H1 (cell line): Measurements from ENCODE around the gene PARS2. TPM values are rescaled to one million over a fixed set of nuclear protein-coding genes. Genes with fewer than 3 reads are reported as not detected.

ENCODE experiments used
- CTCF ChIA-PET: fragments of 300-600 bp; sonication (Branson Sonifier 250); formaldehyde crosslinking; loops from one replicate; lab custom pipeline; 2021; ENCODE audit not compliant: partially characterized antibody; lab: Charles Lee
- POLR2A ChIA-PET: fragments of 300-600 bp; sonication (Branson Sonifier 250); formaldehyde crosslinking; loops from one replicate; lab custom pipeline; 2021; ENCODE audit warnings: inconsistent platforms; ENCODE audit not compliant: partially characterized antibody; lab: Charles Lee
- DNase-seq, 2 experiments: peaks; one replicate each; pipeline versions ENCODE4 v3.0.0 to v3.0.0-alpha.2; 2010 to 2022; ENCODE audit warnings: low spot score in 2 of 2, low read depth in 1 of 2, mixed read lengths in 1 of 2
- FAIRE-seq: peaks from 2 replicates; lab custom pipeline; 2011; peaks lifted over from hg19 to GRCh38; lab: Jason Lieb, UNC
- H2AFZ ChIP-seq: 2 replicates; pipeline ENCODE4 v1.8.1; 2012; ENCODE audit warnings: low read length, inconsistent platforms
- H2AK5ac ChIP-seq: 2 replicates; pipeline ENCODE4 v1.6.1; 2013; ENCODE audit warnings: low read depth, low read length
- H2BK120ac ChIP-seq: replicated peaks from 2 replicates; pipeline ENCODE3; 2013; ENCODE audit warnings: low read depth, low read length, inconsistent platforms
- H2BK12ac ChIP-seq: 2 replicates; pipeline ENCODE4 v1.6.1; 2013; ENCODE audit warnings: low read depth, low read length
- H2BK15ac ChIP-seq: 2 replicates; pipeline ENCODE4 v1.6.1; 2013; ENCODE audit warnings: low read length
- H2BK20ac ChIP-seq: 2 replicates; pipeline ENCODE4 v1.6.1; 2013; ENCODE audit warnings: low read length
- H2BK5ac ChIP-seq: 2 replicates; pipeline ENCODE4 v1.6.1; 2013; ENCODE audit warnings: low read depth, low read length
- H3K14ac ChIP-seq: 2 replicates; pipeline ENCODE4 v1.6.1; 2013; ENCODE audit warnings: inconsistent platforms; ENCODE audit not compliant: insufficient read length
- H3K18ac ChIP-seq: 2 replicates; pipeline ENCODE4 v1.6.1; 2013; ENCODE audit warnings: low read length; ENCODE audit errors: extremely low read depth
- H3K23ac ChIP-seq: 2 replicates; pipeline ENCODE4 v1.6.1; 2013; ENCODE audit warnings: inconsistent platforms; ENCODE audit not compliant: insufficient read length
- H3K23me2 ChIP-seq: 2 replicates; pipeline ENCODE4 v1.6.1; 2013; ENCODE audit warnings: low read depth, low read length
- H3K27ac ChIP-seq: 2 replicates; pipeline ENCODE4 v1.6.1; 2011; ENCODE audit warnings: low read depth, low read length, inconsistent platforms
- H3K27me3 ChIP-seq, 4 experiments: replicated peaks in 1 of 4; 1 replicate in 1 of 4; 2 replicates in 3 of 4; pipeline versions ENCODE4 v1.6.1 to v1.8.1; 2011 to 2013; ENCODE audit warnings: low read length in 3 of 4, mild to moderate bottlenecking in 3 of 4, inconsistent platforms in 2 of 4, mixed read lengths in 2 of 4, moderate library complexity in 1 of 4; ENCODE audit not compliant: control insufficient read depth in 3 of 4, insufficient read depth in 3 of 4; ENCODE audit errors: extremely low read depth in 1 of 4
- H3K36me3 ChIP-seq, 4 experiments: 2 replicates each; pipeline versions ENCODE4 v1.6.1 to v1.8.1; 2011 to 2013; ENCODE audit warnings: mild to moderate bottlenecking in 4 of 4, low read length in 3 of 4, moderate library complexity in 2 of 4, control low read depth in 1 of 4, inconsistent platforms in 1 of 4; ENCODE audit not compliant: insufficient read depth in 4 of 4, control insufficient read depth in 2 of 4
- H3K4ac ChIP-seq: replicated peaks from 2 replicates; pipeline ENCODE3; 2013; ENCODE audit warnings: low read length, low read depth, mixed read lengths, inconsistent platforms; ENCODE audit not compliant: insufficient read length
- H3K4me1 ChIP-seq, 4 experiments: replicated peaks in 1 of 4; 1 replicate in 1 of 4; 2 replicates in 3 of 4; pipeline versions ENCODE4 v1.6.1 to v1.8.1; 2011 to 2013; ENCODE audit warnings: low read length in 3 of 4, inconsistent platforms in 2 of 4, mixed read lengths in 1 of 4; ENCODE audit not compliant: insufficient read depth in 4 of 4, control insufficient read depth in 3 of 4
- H3K4me2 ChIP-seq, 2 experiments: 2 replicates each; pipeline versions ENCODE4 v1.6.1 to v1.8.1; 2011 to 2013; ENCODE audit warnings: low read depth in 2 of 2, low read length in 2 of 2, control low read depth in 1 of 2, inconsistent platforms in 1 of 2, mild to moderate bottlenecking in 1 of 2; ENCODE audit not compliant: insufficient read depth in 1 of 2
- H3K4me3 ChIP-seq, 4 experiments: fragments of 200-600, 300-600 bp in 1 of 4; sonication (generic), shearing (Covaris generic), sonication (Bioruptor Twin) in 1 of 4; 2 replicates each; pipeline versions ENCODE4 v1.5.1 to v1.8.1; 2011 to 2016; ENCODE audit warnings: low read length in 4 of 4, low read depth in 3 of 4, control low read depth in 2 of 4, inconsistent platforms in 2 of 4, mild to moderate bottlenecking in 2 of 4, mixed read lengths in 1 of 4, moderate library complexity in 1 of 4; ENCODE audit not compliant: insufficient read depth in 2 of 4; ENCODE audit errors: extremely low read depth in 1 of 4
- H3K56ac ChIP-seq: replicated peaks from 2 replicates; pipeline ENCODE3; 2013; ENCODE audit warnings: low read depth, mild to moderate bottlenecking, mixed read lengths, low read length, inconsistent platforms; ENCODE audit not compliant: insufficient read length
- H3K79me1 ChIP-seq: 2 replicates; pipeline ENCODE4 v1.6.1; 2013; ENCODE audit warnings: low read depth, low read length, control low read depth
- H3K79me2 ChIP-seq, 2 experiments: 2 replicates each; pipeline versions ENCODE4 v1.6.1 to v1.8.1; 2012 to 2013; ENCODE audit warnings: low read length in 2 of 2, mild to moderate bottlenecking in 2 of 2, inconsistent platforms in 1 of 2; ENCODE audit not compliant: insufficient read depth in 2 of 2, control insufficient read depth in 1 of 2
- H3K9ac ChIP-seq, 4 experiments: replicated peaks in 1 of 4; 1 replicate in 1 of 4; 2 replicates in 3 of 4; pipeline versions ENCODE4 v1.6.1 to v1.8.1; 2011 to 2013; ENCODE audit warnings: low read depth in 3 of 4, low read length in 3 of 4, control low read depth in 2 of 4, mild to moderate bottlenecking in 2 of 4, moderate library complexity in 2 of 4, inconsistent platforms in 1 of 4; ENCODE audit errors: extremely low read depth in 1 of 4
- H3K9me3 ChIP-seq, 2 experiments: 2 replicates each; pipeline versions ENCODE4 v1.6.1 to v1.8.1; 2012 to 2013; ENCODE audit warnings: mild to moderate bottlenecking in 2 of 2, moderate library complexity in 2 of 2, control low read depth in 1 of 2, inconsistent platforms in 1 of 2, low read depth in 1 of 2, low read length in 1 of 2, mixed read lengths in 1 of 2; ENCODE audit not compliant: insufficient read depth in 2 of 2
- H4K20me1 ChIP-seq, 2 experiments: replicated peaks in 1 of 2; 2 replicates each; pipeline versions ENCODE3 to v1.8.1; 2011 to 2013; ENCODE audit warnings: inconsistent platforms in 2 of 2, low read length in 2 of 2, mild to moderate bottlenecking in 1 of 2; ENCODE audit not compliant: insufficient read depth in 2 of 2, control insufficient read depth in 1 of 2
- H4K5ac ChIP-seq: 2 replicates; pipeline ENCODE4 v1.6.1; 2013; ENCODE audit warnings: low read length, low read depth, mixed read lengths, inconsistent platforms; ENCODE audit not compliant: insufficient read length
- H4K8ac ChIP-seq: 2 replicates; pipeline ENCODE4 v1.8.0; 2013; ENCODE audit warnings: mild to moderate bottlenecking, moderate library complexity, low read length, inconsistent platforms; ENCODE audit not compliant: insufficient read depth; ENCODE audit errors: extremely low read depth
- H4K91ac ChIP-seq: replicated peaks from 2 replicates; pipeline ENCODE3; 2013; ENCODE audit warnings: low read length, mixed read lengths, inconsistent platforms; ENCODE audit not compliant: insufficient read length
- CHD1 ChIP-seq: IDR thresholded peaks from 2 replicates; pipeline ENCODE4 v1.6.1; 2012; ENCODE audit warnings: low read depth, low read length, improper control_type of control experiment
- FOSL1 ChIP-seq: IDR thresholded peaks from 2 replicates; pipeline ENCODE4 v1.6.1; 2011; ENCODE audit warnings: mild to moderate bottlenecking, low read depth, low read length, moderate library complexity; ENCODE audit not compliant: insufficient read depth
- POLR2A ChIP-seq, 2 experiments: IDR thresholded peaks; 1 replicate in 1 of 2; 2 replicates in 1 of 2; pipeline ENCODE4 v1.6.1; 2011; ENCODE audit warnings: low read depth in 2 of 2, low read length in 2 of 2, mild to moderate bottlenecking in 2 of 2; ENCODE audit errors: control extremely low read depth in 1 of 2
- POLR2AphosphoS5 ChIP-seq: IDR thresholded peaks from 2 replicates; pipeline ENCODE4 v1.6.1; 2011; ENCODE audit warnings: low read depth, low read length
- WGBS, 2 experiments: shearing (Covaris generic) in 1 of 2; methylation state at CpG; one replicate each; pipeline versions ENCODE4 v1.1.6 to v1.1.7; 2013 to 2015; ENCODE audit warnings: low lambda C conversion rate in 2 of 2, mixed read lengths in 2 of 2, inconsistent platforms in 1 of 2, low coverage in 1 of 2, missing lambda C conversion rate in 1 of 2; ENCODE audit not compliant: insufficient replicate concordance in 2 of 2, insufficient coverage in 1 of 2, insufficient read length in 1 of 2; ENCODE audit errors: extremely low coverage in 1 of 2, missing lambda C conversion rate in 1 of 2; 5-methylcytosine and 5-hydroxymethylcytosine counted together
- polyA plus RNA-seq, 7 experiments: library from polyadenylated mRNA; depleted of rRNA in 3 of 7; stranded (reverse) in 5 of 7; unstranded in 2 of 7; fragments of >200 nt in 5 of 7; fragments of 200-250 nt in 2 of 7; gene quantifications; 1 replicate in 5 of 7; 2 replicates in 1 of 7; 4 replicates in 1 of 7; pipeline versions ENCODE4 v1.2.1 to v1.2.3, GENCODE V29; 2011 to 2013; ENCODE audit warnings: missing spikeins in 2 of 7, mixed read lengths in 2 of 7
- total RNA-seq: library from RNA; stranded (reverse); fragmentation: NEBNext Ultra II Directional; extraction: Animal tissue kit (Norgen Biotek cat#: 25700); gene quantifications from 2 replicates; pipeline ENCODE4 v1.2.1, GENCODE V29; 2021

Gene PARS2
- total and polyA plus RNA-seq, 2 of the 8 experiments (the other 6 are each of a cell fraction or from before 2014, with no cell fraction given) = 8.9 to 10.0 TPM

GRCh38 chr1:54798769-54799641, 34.7 kb upstream of the PARS2 start:
- H3K36me3 ChIP-seq = no peaks in the 10 kb centered on the region
- peaks cover 7 to 16% (median 11%) of the 10 kb centered on the region in 4 experiments for H3K4me1 ChIP-seq
- no peaks in the 10 kb centered on the region; the same call in 1 of the 2 replicates for H3K79me1 ChIP-seq
- H2BK15ac ChIP-seq = no peak overlapping the region
- no peak overlapping the region for H2BK120ac ChIP-seq
- no peak overlapping the region for H3K4me3 ChIP-seq
- no peak overlapping the region for H2BK12ac ChIP-seq
- TF ChIP-seq CHD1 = no peak
- TF ChIP-seq POLR2A (IDR thresholded peaks at IDR 0.05; ENCODE audit: control extremely low read depth in 1 of 2, low read depth in 2 of 2, low read length in 2 of 2) = no peak
- TF ChIP-seq FOSL1 = no peak
- TF ChIP-seq POLR2AphosphoS5 = no peak
- TF ChIP-seq, all 59 proteins: peak for 0
- no peaks in the 10 kb centered on the region for H3K79me2 ChIP-seq
- H3K14ac ChIP-seq = no peak overlapping the region
- H3K27ac ChIP-seq = no peak overlapping the region
- H3K9ac ChIP-seq = no peak overlapping the region
- H3K23me2 ChIP-seq = peaks cover 3% of the 10 kb centered on the region; the same call in 1 of the 2 replicates
- WGBS, 2 experiments = 85% methylated on average over 6 of the region's 6 CpGs; no CpG with 5 or more reads in 1 of the 2 experiments
- DNase-seq (no peak), FAIRE-seq (no peak)
- POLR2A ChIA-PET = interaction anchor here (1.3 kb wide), 1 partner anchor 9 kb away, joined by 3 read pairs; no protein-coding TSS in a partner anchor
- H3K23ac ChIP-seq = no peak overlapping the region
- CTCF ChIA-PET = interaction anchor here (0.6 to 3.6 kb wide), 9 partner anchors 8 to 124 kb away, joined by 3 to 58 read pairs (median 3); no protein-coding TSS in a partner anchor
- no peak overlapping the region; the same call in 1 of the 2 replicates for H4K8ac ChIP-seq
- no peaks in the 10 kb centered on the region for H3K9me3 ChIP-seq
- H2BK20ac ChIP-seq = no peak overlapping the region
- no peak overlapping the region for H3K4ac ChIP-seq
- H2AFZ ChIP-seq = no peak overlapping the region
- H3K56ac ChIP-seq = no peak overlapping the region
- no peaks in the 10 kb centered on the region for H4K20me1 ChIP-seq
- no peak overlapping the region for H2AK5ac ChIP-seq
- H4K91ac ChIP-seq = no peak overlapping the region
- no peak overlapping the region for H4K5ac ChIP-seq
- H2BK5ac ChIP-seq = no peak overlapping the region
- no peak overlapping the region for H3K4me2 ChIP-seq
- peaks cover 5 to 23% (median 16%) of the 10 kb centered on the region in 4 experiments; a peak in 6 of 7 replicates for H3K27me3 ChIP-seq
- H3K18ac ChIP-seq = no peak overlapping the region
